NCI-H1417 treated with DMSO at 0.1 percent for 48 hours (cell line): ENCODE results near the gene TNFSF13.
"Not testable (repeated sequence)": the region's sequence is repeated elsewhere in the genome, so short reads cannot be mapped to it uniquely, and the experiment has no call there.

ENCODE experiments used
- DNase-seq: peaks from one replicate; lab custom pipeline; 2025; lab: John Stamatoyannopoulos, UW

TNFSF13 gene

DNA sequence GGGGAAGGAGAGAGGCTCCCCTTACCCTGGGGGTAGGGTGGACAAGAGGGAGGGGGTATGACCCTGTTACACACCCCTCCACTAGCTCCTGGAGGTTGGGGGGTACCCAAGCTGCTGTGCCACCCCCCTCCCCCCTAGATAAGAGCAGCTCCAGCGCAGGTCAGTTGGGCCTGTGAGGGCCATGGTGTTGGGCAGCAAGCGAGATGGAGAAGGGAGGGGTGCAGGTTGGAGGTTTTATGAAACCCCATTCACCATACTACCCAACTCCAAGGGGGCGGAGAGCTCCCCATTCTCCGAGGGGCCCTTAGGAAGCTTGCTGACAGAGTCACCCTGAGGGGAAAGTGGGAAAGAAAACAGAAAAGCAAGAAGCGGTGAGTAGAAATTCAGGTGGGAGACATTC is 33.0 kb downstream of the TNFSF13 start:
- no peak for DNase-seq

DNA sequence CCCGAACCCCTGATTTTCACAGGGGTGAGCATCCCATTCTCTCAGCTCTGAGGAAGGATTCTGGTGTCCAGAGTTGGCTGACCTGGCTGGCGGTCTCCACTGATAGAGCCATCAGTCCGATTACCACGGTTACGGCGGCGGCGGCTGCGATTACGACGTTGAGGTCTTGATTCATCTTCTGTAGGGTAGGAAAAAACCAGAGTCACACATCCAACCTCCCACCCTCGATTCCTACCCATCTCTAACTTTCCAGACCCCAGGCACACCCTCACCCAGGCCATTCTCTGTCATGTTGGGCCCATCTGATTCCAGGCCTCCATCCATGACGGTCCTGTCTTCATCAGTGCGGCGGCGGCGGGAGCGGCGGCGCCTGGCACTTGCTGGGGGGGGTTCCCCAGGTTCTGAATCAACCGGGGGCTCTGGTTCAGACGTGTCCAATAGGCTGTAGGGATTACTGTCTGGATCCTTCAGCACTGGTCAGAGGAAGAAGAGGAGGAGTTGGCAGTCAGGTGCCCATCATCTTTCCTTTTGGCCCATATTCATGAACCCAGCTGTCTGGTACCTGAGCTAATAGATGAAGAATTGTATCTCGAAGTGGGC is 34.0 kb downstream of the TNFSF13 start:
- DNase-seq: no peak

DNA sequence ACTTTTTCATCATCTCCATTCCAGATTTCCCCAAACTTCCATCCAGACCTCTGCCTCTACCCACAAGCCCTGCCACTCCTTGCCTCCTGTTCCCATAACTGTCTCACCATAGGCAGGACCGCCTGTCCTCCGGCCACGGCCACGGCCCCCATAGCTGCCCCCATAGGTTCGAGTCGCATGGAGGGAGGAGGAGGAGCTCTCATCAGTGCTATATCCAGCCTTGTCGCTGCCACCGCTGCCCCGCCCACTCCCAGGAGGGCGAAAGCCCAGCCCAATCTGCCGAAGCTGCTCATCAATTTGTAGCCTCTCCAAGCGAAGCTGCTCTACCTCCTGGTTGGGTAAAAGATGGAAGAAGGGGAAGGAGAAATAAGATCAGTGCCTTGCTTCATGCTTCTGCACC is 34.7 kb downstream of the TNFSF13 start:
- DNase-seq: no peak

DNA sequence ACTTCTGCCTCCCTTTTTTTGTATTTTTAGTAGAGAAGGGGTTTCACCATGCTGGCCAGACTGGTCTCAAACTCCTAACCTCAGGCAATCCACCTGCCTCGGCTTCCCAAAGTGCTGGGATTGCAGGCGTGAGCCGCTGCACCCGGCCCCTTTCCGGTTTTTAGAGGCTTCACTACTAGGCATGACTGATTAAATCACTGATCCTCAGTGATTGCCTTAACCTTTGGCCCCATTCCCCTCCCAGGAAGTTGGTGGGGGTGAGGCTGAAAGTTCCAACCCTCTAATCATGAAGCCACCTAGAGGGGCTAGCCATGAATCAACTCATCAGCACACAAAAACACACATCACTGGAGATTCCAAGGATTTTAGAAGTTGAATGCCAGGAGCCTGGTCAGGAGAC is 39.0 kb downstream of the TNFSF13 start:
- DNase-seq: not testable (repeated sequence)

DNA sequence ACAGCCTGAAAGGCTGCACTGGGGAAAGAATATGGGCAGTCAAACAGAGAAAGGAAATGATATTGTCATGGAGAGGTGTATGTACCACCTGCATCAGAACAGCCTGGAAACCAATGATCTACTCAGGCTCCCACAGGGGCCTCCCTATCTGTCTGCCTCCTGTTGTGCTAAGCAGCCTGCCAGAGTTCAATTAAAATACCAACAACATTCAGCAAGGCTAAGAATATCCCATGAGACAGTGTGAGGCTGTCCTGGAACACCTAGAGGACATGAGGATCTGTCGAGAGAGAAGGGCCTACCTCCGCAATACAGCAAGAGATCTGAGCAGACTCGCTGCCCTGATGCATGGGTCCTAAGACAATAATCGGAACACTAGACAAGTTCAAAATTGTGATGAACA is 47.7 kb downstream of the TNFSF13 start:
- DNase-seq: no peak

DNA sequence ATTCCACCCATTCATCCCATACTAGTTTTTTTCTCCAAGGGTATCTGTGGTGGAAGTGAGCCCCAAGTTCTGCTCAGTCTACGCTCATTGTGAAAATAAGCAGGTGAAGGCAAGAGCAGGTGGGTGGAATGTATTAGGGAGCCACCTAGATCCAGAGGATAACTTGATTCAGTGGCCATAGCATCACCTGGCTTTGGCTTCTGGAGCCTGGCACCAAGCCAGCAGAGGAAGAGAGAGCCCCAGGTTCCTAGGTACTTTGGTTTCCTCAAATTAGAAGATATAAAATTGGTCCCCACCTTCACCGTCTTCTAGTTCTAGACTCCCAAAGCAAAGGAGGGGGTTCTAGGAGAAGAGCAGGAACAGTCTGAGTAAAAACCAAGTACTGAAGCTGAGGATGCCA is 52.1 kb downstream of the TNFSF13 start:
- DNase-seq: no peak
